ENCODE results near the gene ENAH.

GRCh38 chr1:225662155-225662554 lies 9.2 kb upstream of the ENAH start:
- TF ChIP-seq EZH2 (IDR thresholded peaks at IDR 0.05; ENCODE audit: borderline replicate concordance, insufficient read depth, low read depth, low read length, poor library complexity, severe bottlenecking) (no peak), CTCF (IDR thresholded peaks at IDR 0.05) (no peak)

Data from B cell (primary cell).